ENCODE data around the gene SEH1L.
"Not testable (repeated sequence)": the region's sequence is repeated elsewhere in the genome, so short reads cannot be mapped to it uniquely, and the experiment has no call there.

Gene SEH1L

GRCh38 chr18:12946549-12947284 lies 1.1 kb upstream of the SEH1L start:
- no peak for DNase-seq

GRCh38 chr18:12948050-12948804 lies 416 bp downstream of the SEH1L start:
- peak; percentile 76 for DNase-seq

GRCh38 chr18:12958478-12958877 lies 10.7 kb downstream of the SEH1L start:
- DNase-seq = no peak

GRCh38 chr18:12960395-12960794 lies 12.6 kb downstream of the SEH1L start:
- DNase-seq = no peak

- no peak for DNase-seq
Measured at GRCh38 chr18:12960853-12961397, 13.1 kb downstream of the SEH1L start.

- no peak for DNase-seq
Measured at GRCh38 chr18:12963069-12963468, 15.3 kb downstream of the SEH1L start.

GRCh38 chr18:12968115-12968514 lies 20.3 kb downstream of the SEH1L start:
- no peak for DNase-seq

- DNase-seq = no peak
Measured at GRCh38 chr18:12968619-12969018, 20.8 kb downstream of the SEH1L start.

- no peak for DNase-seq
Measured at GRCh38 chr18:12973562-12974213, 25.9 kb downstream of the SEH1L start.

GRCh38 chr18:12975488-12975887 lies 27.7 kb downstream of the SEH1L start:
- DNase-seq = no peak

GRCh38 chr18:12976305-12976704 lies 28.5 kb downstream of the SEH1L start:
- no peak for DNase-seq

- DNase-seq = not testable (repeated sequence)
Measured at GRCh38 chr18:12980065-12980464, 32.3 kb downstream of the SEH1L start.

GRCh38 chr18:12989397-12990122 lies 41.7 kb downstream of the SEH1L start:
- no peak for DNase-seq

- DNase-seq = no peak
Measured at GRCh38 chr18:12990123-12990475, 42.3 kb downstream of the SEH1L start.

GRCh38 chr18:12990641-12990966 lies 42.8 kb downstream of the SEH1L start:
- no peak for DNase-seq

- DNase-seq = peak; percentile 74
Measured at GRCh38 chr18:12990967-12991820, 43.4 kb downstream of the SEH1L start, which contains the start of gene CEP192. CEP192 (plus strand) TSS chr18:12991362; CDS start chr18:12999425, 8,063 bp downstream.

GRCh38 chr18:12991821-12992179 lies 44.0 kb downstream of the SEH1L start:
- no peak for DNase-seq

GRCh38 chr18:12993439-12993838 lies 45.6 kb downstream of the SEH1L start:
- DNase-seq = no peak

GRCh38 chr18:12995424-12995823 lies 47.6 kb downstream of the SEH1L start:
- no peak for DNase-seq

- no peak for DNase-seq
Measured at GRCh38 chr18:12995952-12996477, 48.2 kb downstream of the SEH1L start.

GRCh38 chr18:12996661-12997292 lies 49.0 kb downstream of the SEH1L start:
- DNase-seq = no peak
